Hepatocyte (in vitro differentiated cells): ENCODE data around the gene REV1.

ENCODE experiments used
- EZH2 ChIP-seq: fragments of 200-600 bp; sonication (generic); IDR thresholded peaks from 2 replicates; pipeline ENCODE4 v1.6.1; 2016; ENCODE audit warnings: antibody characterized with exemption, mild to moderate bottlenecking, borderline replicate concordance
- TF ChIP-seq, protein P1 (sequence below): fragments of 200-600 bp; sonication (generic); IDR thresholded peaks from 2 replicates; pipeline ENCODE4 v1.5.1; 2016; ENCODE audit warnings: antibody characterized with exemption, mild to moderate bottlenecking; ENCODE audit not compliant: poor library complexity

DNA sequence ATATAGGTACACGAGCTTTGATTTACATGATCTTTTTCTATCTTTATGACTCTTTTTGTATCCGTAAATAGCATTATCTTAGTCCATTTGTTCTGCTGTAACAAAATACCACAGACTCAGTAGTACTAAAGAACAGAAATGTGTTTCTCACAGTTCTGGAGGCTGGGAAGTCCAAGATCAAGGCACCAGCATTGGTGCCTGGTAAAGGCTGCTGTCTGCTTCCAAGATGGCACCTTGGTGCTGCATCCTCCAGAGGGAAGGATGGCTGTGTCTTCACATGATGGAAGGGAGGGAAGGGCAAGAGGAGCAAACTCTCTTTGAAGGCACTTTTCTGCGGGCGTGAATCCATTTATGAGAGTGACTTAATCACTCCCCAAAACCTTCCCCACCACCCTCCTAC is 116.7 kb downstream of the REV1 start:
- TF ChIP-seq, protein P1, sequence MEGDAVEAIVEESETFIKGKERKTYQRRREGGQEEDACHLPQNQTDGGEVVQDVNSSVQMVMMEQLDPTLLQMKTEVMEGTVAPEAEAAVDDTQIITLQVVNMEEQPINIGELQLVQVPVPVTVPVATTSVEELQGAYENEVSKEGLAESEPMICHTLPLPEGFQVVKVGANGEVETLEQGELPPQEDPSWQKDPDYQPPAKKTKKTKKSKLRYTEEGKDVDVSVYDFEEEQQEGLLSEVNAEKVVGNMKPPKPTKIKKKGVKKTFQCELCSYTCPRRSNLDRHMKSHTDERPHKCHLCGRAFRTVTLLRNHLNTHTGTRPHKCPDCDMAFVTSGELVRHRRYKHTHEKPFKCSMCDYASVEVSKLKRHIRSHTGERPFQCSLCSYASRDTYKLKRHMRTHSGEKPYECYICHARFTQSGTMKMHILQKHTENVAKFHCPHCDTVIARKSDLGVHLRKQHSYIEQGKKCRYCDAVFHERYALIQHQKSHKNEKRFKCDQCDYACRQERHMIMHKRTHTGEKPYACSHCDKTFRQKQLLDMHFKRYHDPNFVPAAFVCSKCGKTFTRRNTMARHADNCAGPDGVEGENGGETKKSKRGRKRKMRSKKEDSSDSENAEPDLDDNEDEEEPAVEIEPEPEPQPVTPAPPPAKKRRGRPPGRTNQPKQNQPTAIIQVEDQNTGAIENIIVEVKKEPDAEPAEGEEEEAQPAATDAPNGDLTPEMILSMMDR, result no peak
- no peak for TF ChIP-seq EZH2
